Raji (cell line): ENCODE data around the gene MBLAC1.

Experiments used
- POLR2A ChIP-seq: IDR thresholded peaks from 2 replicates; pipeline ENCODE4 v1.6.1; 2011; ENCODE audit warnings: low read depth, low read length, control low read depth; ENCODE audit not compliant: insufficient read depth

The MBLAC1 gene

GRCh38 chr7:100166970-100167911, 40.5 kb downstream of the MBLAC1 start:
- TF ChIP-seq POLR2A = no peak

DNA sequence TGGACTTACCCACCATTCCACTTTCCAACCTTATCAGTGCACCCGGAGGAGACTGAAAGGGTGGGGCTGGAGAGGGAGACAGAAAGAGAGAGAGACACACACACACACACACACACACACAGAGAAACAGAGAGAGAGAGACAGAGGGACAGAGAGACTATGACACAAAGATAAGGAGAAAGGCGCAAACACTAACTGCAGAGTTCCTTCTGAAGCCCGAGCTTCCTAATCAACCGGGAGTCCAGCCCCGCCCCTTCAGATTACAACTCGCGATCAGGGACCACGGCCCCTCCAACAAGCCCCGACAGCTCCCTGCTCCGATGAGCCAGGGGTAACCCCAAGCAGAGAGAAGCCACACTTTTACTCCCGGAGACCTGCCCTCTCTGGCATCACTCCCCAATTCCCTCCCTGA, 41.2 kb downstream of the MBLAC1 start:
- no peak for TF ChIP-seq POLR2A

DNA sequence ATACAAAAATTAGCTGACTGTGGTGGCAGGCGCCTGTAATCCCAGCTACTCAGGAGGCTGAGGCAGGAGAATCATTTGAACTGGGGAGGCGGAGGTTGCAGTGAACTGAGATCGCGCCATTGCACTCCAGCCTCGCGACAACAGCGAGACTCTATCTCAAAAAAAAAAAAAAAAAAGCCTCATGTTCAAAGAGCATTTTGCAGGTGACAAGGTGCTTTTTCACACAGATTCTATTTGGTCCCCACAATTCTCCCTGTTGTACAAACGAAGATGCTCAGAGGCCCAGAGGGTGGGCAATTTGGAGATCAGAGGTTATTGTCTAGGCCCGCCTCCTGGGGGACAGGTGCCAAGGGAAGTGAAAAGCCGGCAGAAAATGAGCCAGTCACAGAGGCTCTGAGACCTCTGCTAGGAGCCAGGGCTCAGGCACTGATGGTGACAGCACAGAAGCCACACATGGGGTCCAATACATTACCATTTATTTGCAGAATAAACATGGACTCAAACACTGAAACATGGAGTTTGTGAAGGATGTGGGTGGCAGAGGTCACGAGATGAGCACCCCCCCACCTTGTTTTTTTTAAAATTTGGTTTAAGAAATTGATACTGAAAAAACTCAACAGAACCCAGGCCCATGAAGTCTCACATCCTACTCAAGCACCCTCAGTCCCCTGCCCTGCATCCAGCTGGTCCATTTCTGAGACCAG, 42.5 kb downstream of the MBLAC1 start:
- no peak for TF ChIP-seq POLR2A

DNA sequence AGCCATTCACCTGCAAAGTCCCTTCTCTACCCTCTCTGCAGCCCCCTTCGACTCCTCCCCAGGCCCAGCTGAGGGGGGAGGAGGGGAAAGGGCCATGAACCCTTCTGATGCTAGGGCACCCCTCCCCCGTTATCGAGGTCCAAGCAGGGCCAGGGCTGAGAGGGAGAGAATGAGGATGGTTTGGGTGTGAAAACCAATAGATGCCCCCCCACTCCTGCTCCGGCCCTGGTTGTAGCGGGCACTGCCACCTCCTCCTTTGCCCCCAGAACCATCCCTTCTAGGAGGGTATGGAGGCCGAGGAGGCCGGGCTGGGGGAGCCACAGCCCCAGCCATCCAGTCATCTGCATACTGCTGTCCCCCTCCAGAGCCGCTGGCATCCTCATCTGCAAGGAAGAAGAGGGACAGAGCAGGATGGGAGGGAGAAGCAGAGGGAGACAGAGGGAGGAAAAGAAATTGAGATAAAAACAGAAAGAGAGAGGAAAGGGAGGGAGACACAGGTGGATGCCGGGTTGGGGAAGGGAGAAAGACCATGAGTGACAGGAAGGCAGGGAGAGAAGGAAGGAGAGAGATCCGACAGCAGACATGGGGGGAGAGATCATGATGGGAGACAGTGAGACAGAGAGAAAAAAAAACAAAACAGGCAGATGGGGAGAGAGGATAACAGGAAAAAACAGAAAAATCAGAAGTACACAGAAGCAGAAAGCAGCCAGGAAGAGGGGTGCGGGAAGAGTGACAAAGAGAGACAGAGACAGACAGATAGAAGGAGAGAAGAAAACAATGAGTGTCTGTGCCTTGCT, 43.5 kb downstream of the MBLAC1 start:
- no peak for TF ChIP-seq POLR2A

DNA sequence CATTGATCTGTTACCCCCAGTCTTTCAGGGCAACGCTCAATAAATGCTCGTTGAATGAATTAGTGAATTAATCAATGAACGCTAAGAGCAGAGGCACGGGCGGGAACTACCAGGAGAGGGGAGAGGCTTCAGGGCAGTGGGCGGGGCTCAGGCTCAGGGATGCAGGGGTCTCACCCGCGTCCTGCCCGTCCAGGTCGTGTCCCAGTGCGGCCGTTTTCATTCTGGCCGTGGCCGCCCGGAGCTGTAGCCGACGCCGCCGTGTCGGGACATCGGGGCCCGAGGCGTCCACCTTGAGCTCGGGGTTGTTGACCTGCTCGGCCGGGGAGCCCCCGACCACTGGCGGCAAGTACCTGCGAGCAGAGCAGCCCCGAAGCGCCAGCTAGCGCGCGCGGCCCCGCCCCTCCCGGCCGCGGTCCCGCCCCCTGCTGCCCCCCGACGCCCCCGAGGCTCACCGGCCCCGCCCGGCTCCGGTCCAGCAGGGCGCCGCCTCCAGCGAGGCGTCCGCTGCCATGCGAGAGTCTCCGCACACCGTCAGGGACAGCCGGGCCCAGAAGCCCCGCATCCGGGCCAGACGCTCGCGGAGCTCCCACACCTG, 44.4 kb downstream of the MBLAC1 start:
- TF ChIP-seq POLR2A = no peak

DNA sequence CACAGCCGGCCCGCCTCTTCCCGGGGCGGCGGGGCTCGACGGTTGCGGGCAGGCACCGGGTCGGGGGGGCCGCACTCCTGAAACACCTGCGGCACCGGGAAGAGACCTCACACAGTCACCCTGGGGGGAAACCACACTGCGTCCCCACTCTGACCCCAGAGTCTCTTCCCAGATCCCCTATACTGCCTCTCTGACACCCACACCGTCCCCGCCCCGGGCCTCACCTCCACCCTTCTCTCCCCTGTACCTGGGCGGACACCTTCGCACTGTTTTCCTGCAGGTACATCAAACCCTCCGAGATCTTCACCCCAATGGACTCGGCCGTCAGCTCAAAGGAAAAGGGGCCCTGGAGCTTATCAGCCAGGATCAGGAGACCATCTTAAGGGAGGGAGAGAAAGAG, 45.1 kb downstream of the MBLAC1 start:
- TF ChIP-seq POLR2A = no peak

DNA sequence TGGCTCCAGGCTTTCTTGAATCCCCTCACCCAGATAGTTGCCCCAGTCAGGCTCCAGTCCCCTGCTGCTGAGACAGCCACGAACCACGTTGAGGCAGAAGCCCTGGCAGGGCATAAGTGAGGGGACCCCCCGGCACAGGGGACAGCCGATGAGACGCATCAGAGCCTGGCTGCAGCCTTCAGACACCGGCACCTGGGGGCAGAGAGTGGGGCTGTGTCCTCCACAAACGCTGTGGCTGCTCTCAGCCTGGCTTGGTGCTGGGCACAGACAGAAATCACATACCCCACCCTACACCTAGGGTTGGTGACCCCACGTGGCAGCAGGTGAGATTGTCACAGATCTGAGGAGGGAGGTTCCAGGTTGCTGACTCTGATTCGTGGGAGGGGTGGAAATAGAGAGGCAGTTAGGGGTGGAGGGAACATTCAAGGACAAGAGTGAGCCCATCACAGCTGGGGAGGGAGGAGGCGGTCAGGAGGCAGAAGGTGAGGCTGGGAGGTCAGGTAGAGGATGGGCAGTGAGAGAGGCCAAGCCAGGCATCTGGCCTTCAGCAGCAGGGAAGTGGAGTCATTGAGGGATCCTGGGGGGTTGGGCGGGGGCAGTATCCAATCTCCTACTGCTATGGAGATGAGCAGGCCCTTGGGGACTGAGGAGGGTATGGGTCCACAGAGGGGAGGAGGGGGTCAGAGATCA, 47.2 kb downstream of the MBLAC1 start:
- no peak for TF ChIP-seq POLR2A

DNA sequence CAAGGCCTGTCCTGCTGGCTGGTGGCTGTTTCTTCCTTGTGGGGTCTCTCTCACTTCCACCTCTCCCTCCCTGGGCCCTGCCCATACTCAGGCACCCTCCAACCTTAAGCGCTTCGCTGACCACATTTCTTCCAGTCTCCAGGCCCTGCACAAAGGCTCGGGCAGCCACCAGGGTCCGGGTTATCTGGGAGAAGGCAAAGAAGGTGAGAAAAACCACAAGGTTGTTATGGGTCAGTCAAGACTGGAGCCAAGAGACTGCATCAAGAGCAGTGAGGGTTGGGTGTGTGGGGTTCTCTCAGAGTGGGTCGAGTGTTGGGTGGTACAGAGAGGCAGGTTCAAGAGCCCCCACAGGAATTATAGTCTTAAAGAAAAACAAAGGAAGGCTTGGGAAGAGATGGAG, 47.8 kb downstream of the MBLAC1 start:
- no peak for TF ChIP-seq POLR2A

DNA sequence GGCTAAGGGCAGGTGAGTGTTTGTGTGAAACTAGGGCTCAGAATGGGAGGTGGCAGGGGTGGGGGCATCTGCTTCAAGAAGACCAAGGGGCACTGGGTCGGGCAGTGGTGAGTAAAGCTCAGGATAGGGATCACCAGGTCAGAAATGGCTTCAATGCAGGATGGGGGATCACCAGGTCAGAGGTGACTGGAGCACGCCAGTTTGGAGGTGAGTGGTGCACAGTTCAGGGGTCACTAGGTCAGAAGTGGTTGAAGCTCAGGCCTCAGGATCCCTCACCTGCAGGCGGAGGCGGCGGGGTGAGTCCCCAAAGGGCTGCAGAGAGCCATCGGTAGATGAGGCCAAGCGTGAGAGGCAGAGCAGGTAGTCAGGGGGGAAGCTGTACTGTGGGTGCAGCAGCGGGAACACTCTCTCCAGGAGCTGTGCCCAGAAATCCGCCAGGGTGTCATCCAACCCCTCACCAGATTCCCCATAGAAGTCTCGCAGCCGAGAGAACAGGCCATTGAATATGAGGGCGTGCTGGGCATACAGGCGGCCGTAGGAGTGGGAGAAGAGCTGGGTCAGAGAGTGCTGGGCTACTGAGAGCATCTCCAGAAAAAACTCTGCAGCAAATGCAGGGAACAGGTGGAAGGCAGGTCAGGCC, 48.6 kb downstream of the MBLAC1 start:
- no peak for TF ChIP-seq POLR2A

DNA sequence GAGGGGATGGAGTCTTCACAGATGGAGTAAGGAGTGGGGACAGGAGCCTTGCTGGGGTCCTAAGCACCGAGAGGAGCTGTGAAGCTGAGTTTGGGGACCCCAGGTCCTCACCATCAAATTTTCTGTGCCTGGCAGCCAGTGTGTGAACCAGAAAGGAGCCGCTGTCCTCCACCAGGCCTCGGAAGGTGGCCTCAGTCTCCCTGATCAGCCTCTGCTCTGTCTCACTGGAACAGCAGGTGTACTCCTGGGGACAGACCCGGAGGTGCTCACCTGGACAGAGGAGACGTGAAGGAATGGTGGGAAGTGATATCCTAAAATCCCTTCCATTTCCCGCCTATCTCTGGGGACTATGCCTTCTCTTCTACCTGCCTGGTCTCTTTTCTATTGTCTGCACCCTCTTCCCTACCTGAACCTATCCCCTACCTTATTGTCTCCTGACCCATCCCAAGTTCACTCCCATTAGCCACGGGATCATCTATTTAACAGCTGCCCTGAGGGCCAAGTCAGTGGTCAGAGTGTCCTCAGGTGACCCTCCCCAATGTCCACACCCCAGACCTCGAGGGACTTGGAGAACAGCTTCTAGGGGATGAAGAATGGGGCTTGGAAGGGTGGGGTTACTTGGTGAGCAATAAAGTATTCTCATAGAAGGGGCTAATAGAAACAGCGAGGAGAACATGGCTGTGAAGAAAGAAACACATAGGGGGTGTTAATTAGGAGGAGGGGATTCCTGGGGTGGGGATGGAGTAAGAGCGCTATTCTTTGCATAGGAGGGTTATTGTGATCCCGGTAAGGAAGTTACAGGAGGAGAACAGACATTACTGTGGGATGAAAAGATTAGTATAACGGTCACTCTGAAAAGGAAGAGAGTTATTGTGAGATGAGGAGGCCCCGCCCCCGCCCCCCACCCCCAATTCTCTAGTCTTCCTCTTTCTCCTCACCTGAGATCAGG, 49.6 kb downstream of the MBLAC1 start:
- TF ChIP-seq POLR2A = no peak

GRCh38 chr7:100177045-100178001, 50.6 kb downstream of the MBLAC1 start, which contains the start of the genes GPC2 and STAG3:
Gene GPC2 (minus strand): TSS chr7:100177381. CDS start chr7:100177199, 182 bp downstream.
Gene STAG3 (plus strand): TSS chr7:100177918. CDS start chr7:100180557, 2,639 bp downstream.
- TF ChIP-seq POLR2A = peak; percentile 65
